ENCODE measurements around the gene TLR9. TPM values are rescaled to one million over a fixed set of nuclear protein-coding genes. Genes with fewer than 3 reads are reported as not detected.

The TLR9 gene
- total and polyA plus RNA-seq, 7 donors, result 0.04 to 0.55 (median 0.24) TPM; not detected in 1

- DNase-seq, result no peak
- H3K4me1 ChIP-seq, result peaks cover 47% of the 10 kb centered on the region
- ATAC-seq, result no peak
- 51 to 70% (median 57%) methylated on average over 3 of the region's 3 CpGs for WGBS, 3 donors
- H3K27ac ChIP-seq, result peak overlapping the region; percentile 51
- H3K27me3 ChIP-seq (ENCODE audit: insufficient read depth in 3 of 3, low read length in 2 of 3), result no peaks in the 10 kb centered on the region
- H3K36me3 ChIP-seq (ENCODE audit: insufficient read depth in 1 of 2, low read depth in 1 of 2), result peaks cover 12 to 78% of the 10 kb centered on the region in 2 donors
- intact Hi-C loops (cut with DNase I), result no loop called here
- TF ChIP-seq, protein P1, sequence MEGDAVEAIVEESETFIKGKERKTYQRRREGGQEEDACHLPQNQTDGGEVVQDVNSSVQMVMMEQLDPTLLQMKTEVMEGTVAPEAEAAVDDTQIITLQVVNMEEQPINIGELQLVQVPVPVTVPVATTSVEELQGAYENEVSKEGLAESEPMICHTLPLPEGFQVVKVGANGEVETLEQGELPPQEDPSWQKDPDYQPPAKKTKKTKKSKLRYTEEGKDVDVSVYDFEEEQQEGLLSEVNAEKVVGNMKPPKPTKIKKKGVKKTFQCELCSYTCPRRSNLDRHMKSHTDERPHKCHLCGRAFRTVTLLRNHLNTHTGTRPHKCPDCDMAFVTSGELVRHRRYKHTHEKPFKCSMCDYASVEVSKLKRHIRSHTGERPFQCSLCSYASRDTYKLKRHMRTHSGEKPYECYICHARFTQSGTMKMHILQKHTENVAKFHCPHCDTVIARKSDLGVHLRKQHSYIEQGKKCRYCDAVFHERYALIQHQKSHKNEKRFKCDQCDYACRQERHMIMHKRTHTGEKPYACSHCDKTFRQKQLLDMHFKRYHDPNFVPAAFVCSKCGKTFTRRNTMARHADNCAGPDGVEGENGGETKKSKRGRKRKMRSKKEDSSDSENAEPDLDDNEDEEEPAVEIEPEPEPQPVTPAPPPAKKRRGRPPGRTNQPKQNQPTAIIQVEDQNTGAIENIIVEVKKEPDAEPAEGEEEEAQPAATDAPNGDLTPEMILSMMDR (IDR thresholded peaks at IDR 0.05), result no peak
- H3K9me3 ChIP-seq, result no peaks in the 10 kb centered on the region
- H3K4me3 ChIP-seq, result no peak overlapping the region
Observed at GRCh38 chr3:52269776-52270175, 44.3 kb upstream of the TLR9 start.

DNA sequence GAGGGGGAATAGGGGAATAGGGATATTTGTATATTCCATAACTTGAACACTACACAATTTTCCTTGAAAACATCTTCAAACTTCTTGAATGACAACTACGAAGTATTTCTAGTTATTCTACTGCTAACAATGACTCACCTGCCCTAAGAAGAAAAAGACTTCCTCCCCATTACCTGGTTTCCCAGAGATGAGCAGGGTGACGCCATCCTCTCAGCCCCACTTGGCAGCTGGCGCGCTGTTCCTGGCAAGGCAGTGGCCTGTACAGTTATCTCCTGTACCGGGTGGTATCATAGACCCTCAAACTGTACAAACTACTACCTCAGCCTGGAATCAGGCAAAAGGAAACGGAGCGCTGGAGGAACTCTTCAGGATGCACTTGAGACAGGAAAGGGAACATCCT lies 42.6 kb upstream of the TLR9 start:
- H3K27ac ChIP-seq, result no peak overlapping the region
- peaks cover 37% of the 10 kb centered on the region for H3K4me1 ChIP-seq
- ATAC-seq (peak in 1 of 4 donors; percentile 34), DNase-seq (no peak)
- TF ChIP-seq, protein P1 (IDR thresholded peaks at IDR 0.05), result no peak
- H3K27me3 ChIP-seq (ENCODE audit: insufficient read depth in 3 of 3, low read length in 2 of 3), result no peaks in the 10 kb centered on the region
- WGBS, 3 donors, result 76 to 79% (median 76%) methylated on average over 7 of the region's 7 CpGs
- peaks cover 19 to 85% of the 10 kb centered on the region in 2 donors for H3K36me3 ChIP-seq (ENCODE audit: insufficient read depth in 1 of 2, low read depth in 1 of 2)
- intact Hi-C loops (cut with DNase I), result no loop called here
- no peaks in the 10 kb centered on the region for H3K9me3 ChIP-seq
- H3K4me3 ChIP-seq, result no peak overlapping the region

DNA sequence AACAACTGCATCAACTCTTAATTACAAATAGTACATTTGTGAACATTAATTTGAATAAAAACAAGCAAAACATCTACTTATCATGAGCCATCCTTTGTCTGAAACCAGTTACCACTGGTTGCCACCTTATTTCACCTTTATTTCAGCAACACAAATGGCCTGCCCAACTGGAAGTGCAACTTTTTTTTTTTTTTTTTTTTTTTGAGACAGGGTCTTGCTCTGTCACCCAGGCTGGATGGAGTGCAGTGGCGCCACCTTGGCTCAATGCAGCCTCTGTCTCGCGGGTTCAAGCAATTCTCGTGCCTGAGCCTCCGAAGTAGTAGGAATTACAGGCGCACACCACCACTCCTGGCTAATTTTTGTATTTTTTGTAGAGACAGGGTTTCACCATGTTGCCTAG lies 39.9 kb upstream of the TLR9 start:
- Histone ChIP-seq H3K4me3 (no peak overlapping the region), H3K36me3 (ENCODE audit: insufficient read depth in 1 of 2, low read depth in 1 of 2) (peaks cover 31 to 100% of the 10 kb centered on the region in 2 donors), H3K27me3 (ENCODE audit: insufficient read depth in 3 of 3, low read length in 2 of 3) (no peaks in the 10 kb centered on the region), H3K4me1 (peaks cover 13% of the 10 kb centered on the region), H3K27ac (no peak overlapping the region), H3K9me3 (no peaks in the 10 kb centered on the region)
- ATAC-seq (no peak), DNase-seq (no peak)
- whole genome bisulfite sequencing, 3 donors, result 91 to 94% (median 93%) methylated on average over 6 of the region's 6 CpGs
- intact Hi-C loops (cut with DNase I), result no loop called here
- TF ChIP-seq, protein P1 (IDR thresholded peaks at IDR 0.05), result no peak

DNA sequence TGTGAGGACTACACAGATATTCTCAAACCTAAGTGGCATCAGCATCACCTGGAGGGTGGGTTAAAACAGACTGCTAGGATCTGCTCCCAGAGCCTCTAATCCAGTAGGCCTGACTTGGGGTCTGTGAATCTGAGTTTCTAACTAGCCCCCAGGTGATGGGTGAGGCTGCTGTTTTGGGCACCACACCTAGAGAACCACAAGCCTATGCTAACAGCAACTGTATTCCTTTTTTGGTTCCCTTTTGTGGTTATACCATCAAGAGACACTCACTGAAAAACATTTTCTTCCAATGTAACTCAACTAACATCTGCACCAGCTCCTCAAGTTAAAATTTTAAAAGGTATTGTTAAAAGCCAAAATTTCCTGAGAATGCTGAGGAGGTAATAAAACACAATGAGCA lies 37.0 kb upstream of the TLR9 start:
- no peaks in the 10 kb centered on the region for H3K4me1 ChIP-seq
- ATAC-seq (no peak), DNase-seq (no peak)
- no peak overlapping the region for H3K4me3 ChIP-seq
- intact Hi-C loops (cut with DNase I), result no loop called here
- H3K27ac ChIP-seq, result no peak overlapping the region
- H3K27me3 ChIP-seq (ENCODE audit: insufficient read depth in 3 of 3, low read length in 2 of 3), result no peaks in the 10 kb centered on the region
- TF ChIP-seq, protein P1 (IDR thresholded peaks at IDR 0.05), result no peak
- H3K9me3 ChIP-seq, result no peaks in the 10 kb centered on the region
- H3K36me3 ChIP-seq (ENCODE audit: insufficient read depth in 1 of 2, low read depth in 1 of 2), result peaks cover 51 to 100% of the 10 kb centered on the region in 2 donors

GRCh38 chr3:52259448-52259847 lies 34.0 kb upstream of the TLR9 start:
- WGBS, 3 donors, result 85 to 90% (median 87%) methylated on average over 4 of the region's 4 CpGs
- intact Hi-C loops (cut with DNase I), result no loop called here

More at GRCh38 chr3:52259448-52259847, 34.0 kb upstream of the TLR9 start:
- no peaks in the 10 kb centered on the region for H3K27me3 ChIP-seq (ENCODE audit: insufficient read depth in 3 of 3, low read length in 2 of 3)
- TF ChIP-seq, protein P1 (IDR thresholded peaks at IDR 0.05), result no peak
- no peaks in the 10 kb centered on the region for H3K9me3 ChIP-seq
- ATAC-seq (no peak), DNase-seq (no peak)
- H3K36me3 ChIP-seq (ENCODE audit: insufficient read depth in 1 of 2, low read depth in 1 of 2), result peaks cover 48 to 100% of the 10 kb centered on the region in 2 donors
- no peaks in the 10 kb centered on the region for H3K4me1 ChIP-seq
- H3K4me3 ChIP-seq, result no peak overlapping the region
- H3K27ac ChIP-seq, result no peak overlapping the region

Measured in psoas muscle (tissue), 8 donors.